Brain microvascular endothelial cell (primary cell): Measurements from ENCODE around the gene MTCP1.
A peak's percentile ranks its signal among the peaks of the same experiment; 100 is the strongest.

Experiments used
- DNase-seq: peaks from one replicate; pipeline ENCODE4 v3.0.0-alpha.2; 2020
- H3K27ac ChIP-seq: fragments of 250-450 bp; sonication (Bioruptor Pico); 2 replicates; pipeline ENCODE4 v1.5.1; 2020; ENCODE audit warnings: mild to moderate bottlenecking, moderate library complexity
- H3K27me3 ChIP-seq: fragments of 250-450 bp; sonication (Bioruptor Pico); replicated peaks from 2 replicates; pipeline ENCODE4 v1.5.1; 2020; ENCODE audit warnings: mild to moderate bottlenecking
- H3K36me3 ChIP-seq: fragments of 250-450 bp; sonication (Bioruptor Pico); replicated peaks from 2 replicates; pipeline ENCODE4 v1.5.1; 2020; ENCODE audit warnings: mild to moderate bottlenecking
- H3K4me3 ChIP-seq: 2 replicates; pipeline ENCODE4 v1.5.1; 2011; ENCODE audit warnings: low read depth, mild to moderate bottlenecking, control low read depth, low read length, moderate library complexity
- in situ Hi-C: cut with HindIII; loops from 2 replicates; pipeline ENCODE4 v1.10.0; 2017; ENCODE audit warnings: low sequenced_read_pairs, low pct_ligation_motif_present
- TF ChIP-seq, protein P1 (sequence below): IDR thresholded peaks from 2 replicates; pipeline ENCODE4 v1.5.1; 2011; ENCODE audit warnings: low read depth, mild to moderate bottlenecking, moderate library complexity, low read length, control low read depth, inconsistent platforms; ENCODE audit errors: missing control alignments

Gene MTCP1

DNA sequence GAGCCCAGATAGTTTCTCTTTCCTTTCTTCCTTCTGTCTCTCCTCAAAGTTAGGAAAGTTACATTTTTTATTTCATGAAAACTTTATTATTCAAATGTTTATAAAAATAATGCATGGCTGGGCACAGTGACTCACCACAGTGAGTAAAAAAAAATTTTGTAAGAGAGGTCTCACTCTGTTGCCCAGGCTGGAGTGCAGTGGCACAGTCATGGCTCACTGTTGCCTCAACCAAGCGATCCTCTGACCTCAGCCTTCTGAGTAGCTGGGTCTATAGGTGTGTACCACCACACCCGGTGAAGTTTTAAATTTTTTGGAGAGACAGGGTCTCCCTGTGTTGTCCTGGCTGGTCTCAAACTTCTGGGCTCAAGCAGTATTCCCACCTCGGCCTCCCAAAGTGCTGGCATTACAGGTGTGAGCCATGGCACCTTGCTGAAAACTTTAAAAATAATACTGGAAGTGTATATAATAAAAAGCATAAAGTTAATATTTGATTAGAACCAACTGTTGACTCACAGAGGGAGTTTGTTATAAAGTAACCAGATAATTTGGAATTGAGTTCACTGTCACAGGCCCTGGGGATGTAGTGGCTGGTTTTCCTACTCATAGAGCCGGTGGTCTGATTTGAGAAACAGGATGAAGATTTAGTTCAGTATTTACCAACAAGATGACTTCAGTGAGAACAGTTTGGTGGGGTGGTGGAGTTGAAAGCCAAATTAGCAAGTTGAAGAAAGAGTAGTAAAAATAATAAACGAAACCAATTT, 18.0 kb downstream of the MTCP1 start:
- in situ Hi-C loops, result no loop called here
- TF ChIP-seq, protein P1, sequence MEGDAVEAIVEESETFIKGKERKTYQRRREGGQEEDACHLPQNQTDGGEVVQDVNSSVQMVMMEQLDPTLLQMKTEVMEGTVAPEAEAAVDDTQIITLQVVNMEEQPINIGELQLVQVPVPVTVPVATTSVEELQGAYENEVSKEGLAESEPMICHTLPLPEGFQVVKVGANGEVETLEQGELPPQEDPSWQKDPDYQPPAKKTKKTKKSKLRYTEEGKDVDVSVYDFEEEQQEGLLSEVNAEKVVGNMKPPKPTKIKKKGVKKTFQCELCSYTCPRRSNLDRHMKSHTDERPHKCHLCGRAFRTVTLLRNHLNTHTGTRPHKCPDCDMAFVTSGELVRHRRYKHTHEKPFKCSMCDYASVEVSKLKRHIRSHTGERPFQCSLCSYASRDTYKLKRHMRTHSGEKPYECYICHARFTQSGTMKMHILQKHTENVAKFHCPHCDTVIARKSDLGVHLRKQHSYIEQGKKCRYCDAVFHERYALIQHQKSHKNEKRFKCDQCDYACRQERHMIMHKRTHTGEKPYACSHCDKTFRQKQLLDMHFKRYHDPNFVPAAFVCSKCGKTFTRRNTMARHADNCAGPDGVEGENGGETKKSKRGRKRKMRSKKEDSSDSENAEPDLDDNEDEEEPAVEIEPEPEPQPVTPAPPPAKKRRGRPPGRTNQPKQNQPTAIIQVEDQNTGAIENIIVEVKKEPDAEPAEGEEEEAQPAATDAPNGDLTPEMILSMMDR, result no peak
- no peaks in the 10 kb centered on the region for H3K36me3 ChIP-seq
- H3K4me3 ChIP-seq, result no peak overlapping the region
- no peak overlapping the region for H3K27ac ChIP-seq
- H3K27me3 ChIP-seq, result no peaks in the 10 kb centered on the region
- no peak for DNase-seq

DNA sequence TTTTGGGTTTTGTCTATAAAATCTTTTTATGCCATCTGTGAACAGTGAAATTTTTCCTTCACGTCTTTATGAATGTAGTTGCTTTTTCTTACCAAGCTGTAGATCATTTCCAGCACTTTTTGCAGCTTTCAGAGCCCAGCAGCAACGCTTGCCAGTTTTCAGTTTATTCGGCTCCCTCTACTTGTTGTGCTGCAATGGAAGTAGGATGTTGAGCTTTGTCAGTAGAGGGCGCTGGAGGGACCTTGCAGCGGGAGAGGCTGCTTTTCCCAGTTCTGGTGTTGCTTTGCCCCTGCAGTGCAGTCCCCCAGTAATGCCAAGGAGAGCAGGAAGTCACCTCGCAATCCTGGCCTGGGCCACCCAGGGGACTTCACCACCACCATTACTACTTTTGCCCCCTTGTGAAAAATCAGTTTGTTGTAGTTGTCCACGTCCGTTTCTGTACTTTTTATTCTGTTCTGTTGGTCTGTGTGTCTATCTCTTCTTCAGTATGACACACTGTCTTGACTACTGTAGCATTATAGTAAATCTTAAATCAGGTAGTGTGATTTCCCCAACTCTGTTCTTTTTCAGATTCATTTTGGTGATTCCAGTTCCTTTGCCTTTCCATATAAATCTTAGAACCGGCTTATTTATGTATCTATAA, 21.8 kb downstream of the MTCP1 start:
- Histone ChIP-seq H3K36me3 (no peaks in the 10 kb centered on the region), H3K27me3 (no peaks in the 10 kb centered on the region), H3K27ac (no peak overlapping the region), H3K4me3 (no peak overlapping the region)
- TF ChIP-seq, protein P1, result peak; percentile 80
- DNase-seq, result peak; percentile 43
- in situ Hi-C loops, result no loop called here

GRCh38 chrX:155046811-155047528, 24.0 kb downstream of the MTCP1 start:
- Histone ChIP-seq H3K27me3 (no peaks in the 10 kb centered on the region), H3K27ac (no peak overlapping the region), H3K36me3 (no peaks in the 10 kb centered on the region), H3K4me3 (no peak overlapping the region)
- TF ChIP-seq, protein P1, result no peak
- in situ Hi-C loops, result no loop called here
- no peak for DNase-seq

GRCh38 chrX:155046129-155046810, 24.7 kb downstream of the MTCP1 start:
- no peaks in the 10 kb centered on the region for H3K27me3 ChIP-seq
- no peak overlapping the region for H3K4me3 ChIP-seq
- no peak for DNase-seq
- in situ Hi-C loops, result no loop called here
- no peak overlapping the region for H3K27ac ChIP-seq
- H3K36me3 ChIP-seq, result no peaks in the 10 kb centered on the region
- TF ChIP-seq, protein P1, result no peak

GRCh38 chrX:155035688-155036087, 35.2 kb downstream of the MTCP1 start:
- Histone ChIP-seq H3K27me3 (no peaks in the 10 kb centered on the region), H3K36me3 (no peaks in the 10 kb centered on the region), H3K27ac (no peak overlapping the region), H3K4me3 (no peak overlapping the region)
- in situ Hi-C loops, result no loop called here
- TF ChIP-seq, protein P1, result no peak
- no peak for DNase-seq
